ENCODE results near the gene TBC1D13.

The TBC1D13 gene

GRCh38 chr9:128757602-128758001 lies 29.5 kb upstream of the TBC1D13 start:
- TF ChIP-seq YY1 (IDR thresholded peaks at IDR 0.05; ENCODE audit: insufficient read depth, insufficient read length) (no peak), SUZ12 (IDR thresholded peaks at IDR 0.05; ENCODE audit: extremely low read depth, insufficient read depth, insufficient read length) (no peak), ZNF274 (IDR thresholded peaks at IDR 0.05; ENCODE audit: low read depth, low read length) (no peak)
- Histone ChIP-seq H3K36me3 (ENCODE audit: insufficient read depth, insufficient read length, low read length) (peaks cover 22% of the 10 kb centered on the region), H3K4me3 (ENCODE audit: insufficient read length, low read depth) (no peak overlapping the region), H3K9me3 (ENCODE audit: insufficient read depth, low read length) (no peaks in the 10 kb centered on the region), H3K4me1 (ENCODE audit: insufficient read depth, insufficient read length) (peaks cover 4% of the 10 kb centered on the region), H3K9ac (ENCODE audit: insufficient read length, low read depth) (no peak overlapping the region), H3K27me3 (ENCODE audit: insufficient read depth, insufficient read length) (no peaks in the 10 kb centered on the region)
- DNase-seq (ENCODE audit: low read depth, low spot score) = no peak

GRCh38 chr9:128762671-128763449 lies 24.2 kb upstream of the TBC1D13 start:
- Histone ChIP-seq H3K9ac (ENCODE audit: insufficient read length, low read depth) (no peak overlapping the region), H3K4me3 (ENCODE audit: insufficient read length, low read depth) (no peak overlapping the region), H3K36me3 (ENCODE audit: insufficient read depth, insufficient read length, low read length) (peaks cover 8% of the 10 kb centered on the region), H3K4me1 (ENCODE audit: insufficient read depth, insufficient read length) (peaks cover 11% of the 10 kb centered on the region), H3K9me3 (ENCODE audit: insufficient read depth, low read length) (no peaks in the 10 kb centered on the region), H3K27me3 (ENCODE audit: insufficient read depth, insufficient read length) (no peaks in the 10 kb centered on the region)
- DNase-seq (ENCODE audit: low read depth, low spot score) = no peak
- no peak for TF ChIP-seq YY1 (IDR thresholded peaks at IDR 0.05; ENCODE audit: insufficient read depth, insufficient read length)
- no peak for TF ChIP-seq ZNF274 (IDR thresholded peaks at IDR 0.05; ENCODE audit: low read depth, low read length)
- no peak for TF ChIP-seq SUZ12 (IDR thresholded peaks at IDR 0.05; ENCODE audit: extremely low read depth, insufficient read depth, insufficient read length)

GRCh38 chr9:128764361-128764760 lies 22.7 kb upstream of the TBC1D13 start:
- TF ChIP-seq ZNF274 (IDR thresholded peaks at IDR 0.05; ENCODE audit: low read depth, low read length) = no peak
- no peak for TF ChIP-seq YY1 (IDR thresholded peaks at IDR 0.05; ENCODE audit: insufficient read depth, insufficient read length)
- TF ChIP-seq SUZ12 (IDR thresholded peaks at IDR 0.05; ENCODE audit: extremely low read depth, insufficient read depth, insufficient read length) = no peak
- no peak for DNase-seq (ENCODE audit: low read depth, low spot score)
- Histone ChIP-seq H3K36me3 (ENCODE audit: insufficient read depth, insufficient read length, low read length) (peaks cover 16% of the 10 kb centered on the region), H3K9ac (ENCODE audit: insufficient read length, low read depth) (no peak overlapping the region), H3K4me1 (ENCODE audit: insufficient read depth, insufficient read length) (peaks cover 11% of the 10 kb centered on the region), H3K27me3 (ENCODE audit: insufficient read depth, insufficient read length) (no peaks in the 10 kb centered on the region), H3K4me3 (ENCODE audit: insufficient read length, low read depth) (no peak overlapping the region), H3K9me3 (ENCODE audit: insufficient read depth, low read length) (no peaks in the 10 kb centered on the region)

GRCh38 chr9:128765499-128765898 lies 21.6 kb upstream of the TBC1D13 start:
- Histone ChIP-seq H3K36me3 (ENCODE audit: insufficient read depth, insufficient read length, low read length) (peaks cover 19% of the 10 kb centered on the region), H3K4me1 (ENCODE audit: insufficient read depth, insufficient read length) (peaks cover 13% of the 10 kb centered on the region), H3K27me3 (ENCODE audit: insufficient read depth, insufficient read length) (no peaks in the 10 kb centered on the region), H3K4me3 (ENCODE audit: insufficient read length, low read depth) (no peak overlapping the region), H3K9ac (ENCODE audit: insufficient read length, low read depth) (no peak overlapping the region), H3K9me3 (ENCODE audit: insufficient read depth, low read length) (no peaks in the 10 kb centered on the region)
- no peak for DNase-seq (ENCODE audit: low read depth, low spot score)
- TF ChIP-seq SUZ12 (IDR thresholded peaks at IDR 0.05; ENCODE audit: extremely low read depth, insufficient read depth, insufficient read length) (no peak), ZNF274 (IDR thresholded peaks at IDR 0.05; ENCODE audit: low read depth, low read length) (no peak), YY1 (IDR thresholded peaks at IDR 0.05; ENCODE audit: insufficient read depth, insufficient read length) (no peak)

GRCh38 chr9:128768606-128769005 lies 18.4 kb upstream of the TBC1D13 start:
- H3K27me3 ChIP-seq (ENCODE audit: insufficient read depth, insufficient read length) = no peaks in the 10 kb centered on the region
- no peak for DNase-seq (ENCODE audit: low read depth, low spot score)
- H3K4me3 ChIP-seq (ENCODE audit: insufficient read length, low read depth) = no peak overlapping the region
- H3K9ac ChIP-seq (ENCODE audit: insufficient read length, low read depth) = no peak overlapping the region
- H3K36me3 ChIP-seq (ENCODE audit: insufficient read depth, insufficient read length, low read length) = peaks cover 16% of the 10 kb centered on the region
- H3K9me3 ChIP-seq (ENCODE audit: insufficient read depth, low read length) = no peaks in the 10 kb centered on the region
- peaks cover 9% of the 10 kb centered on the region for H3K4me1 ChIP-seq (ENCODE audit: insufficient read depth, insufficient read length)
- TF ChIP-seq ZNF274 (IDR thresholded peaks at IDR 0.05; ENCODE audit: low read depth, low read length) = no peak
- no peak for TF ChIP-seq SUZ12 (IDR thresholded peaks at IDR 0.05; ENCODE audit: extremely low read depth, insufficient read depth, insufficient read length)
- no peak for TF ChIP-seq YY1 (IDR thresholded peaks at IDR 0.05; ENCODE audit: insufficient read depth, insufficient read length)

GRCh38 chr9:128770286-128771030 lies 16.6 kb upstream of the TBC1D13 start:
- Histone ChIP-seq H3K4me1 (ENCODE audit: insufficient read depth, insufficient read length) (peaks cover 2% of the 10 kb centered on the region), H3K4me3 (ENCODE audit: insufficient read length, low read depth) (peak overlapping the region; percentile 88), H3K27me3 (ENCODE audit: insufficient read depth, insufficient read length) (no peaks in the 10 kb centered on the region), H3K9ac (ENCODE audit: insufficient read length, low read depth) (peak overlapping the region; percentile 96), H3K9me3 (ENCODE audit: insufficient read depth, low read length) (no peaks in the 10 kb centered on the region), H3K36me3 (ENCODE audit: insufficient read depth, insufficient read length, low read length) (peaks cover 16% of the 10 kb centered on the region)
- TF ChIP-seq ZNF274 (IDR thresholded peaks at IDR 0.05; ENCODE audit: low read depth, low read length) (no peak), YY1 (IDR thresholded peaks at IDR 0.05; ENCODE audit: insufficient read depth, insufficient read length) (no peak), SUZ12 (IDR thresholded peaks at IDR 0.05; ENCODE audit: extremely low read depth, insufficient read depth, insufficient read length) (no peak)
- no peak for DNase-seq (ENCODE audit: low read depth, low spot score)
